ENCODE measurements around the gene TPCN1. TPM values are rescaled to one million over a fixed set of nuclear protein-coding genes. Genes with fewer than 3 reads are reported as not detected.

Gene TPCN1
- total and polyA plus RNA-seq, 2 of the 13 experiments (the other 11 are each of a cell fraction or from before 2014, with no cell fraction given) = 8.0 to 26.8 TPM

DNA sequence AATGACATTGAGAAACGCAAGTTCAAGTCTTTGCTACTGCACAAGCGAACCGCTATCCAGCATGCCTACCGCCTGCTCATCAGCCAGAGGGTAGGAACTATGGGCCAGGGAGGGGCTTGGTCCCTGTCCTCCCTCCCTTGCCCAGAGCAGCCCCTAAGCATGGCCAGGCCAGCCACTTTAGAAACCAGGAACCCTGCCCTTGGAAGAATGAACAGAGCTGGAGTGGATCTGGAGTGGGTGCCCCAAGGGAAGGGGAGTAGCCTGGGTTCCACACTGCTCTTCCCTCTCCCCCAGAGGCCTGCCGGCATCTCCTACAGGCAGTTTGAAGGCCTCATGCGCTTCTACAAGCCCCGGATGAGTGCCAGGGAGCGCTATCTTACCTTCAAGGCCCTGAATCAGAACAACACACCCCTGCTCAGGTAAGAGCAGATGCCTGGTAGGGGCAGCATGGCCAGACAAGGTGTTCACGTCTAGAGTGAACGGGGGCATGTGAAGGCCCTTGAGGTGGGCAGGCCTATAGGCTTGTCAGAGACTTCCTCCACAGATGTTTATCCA is 55.8 kb downstream of the TPCN1 start:
- H3K36me3 ChIP-seq (replicated peaks in 1 of 2; ENCODE audit: control insufficient read depth in 1 of 2, insufficient read depth in 2 of 2, low read length in 2 of 2) = peaks cover 3 to 31% of the 10 kb centered on the region in 2 experiments; a peak in 4 of 5 replicates
- no TSS peak for BruUV-seq (replicated peaks)
- POLR2A ChIA-PET = no interaction called here

More for the DNA sequence above, 55.8 kb downstream of the TPCN1 start:
- TF ChIP-seq ZNF24 (IDR thresholded peaks at IDR 0.05) (no peak), ARID2 (CRISPR knock-in tag; IDR thresholded peaks at IDR 0.05; ENCODE audit: borderline replicate concordance) (no peak), STAT6 (CRISPR knock-in tag; IDR thresholded peaks at IDR 0.05; ENCODE audit: borderline replicate concordance) (no peak), CBX1 (IDR thresholded peaks at IDR 0.05; ENCODE audit: low read depth) (no peak), SIN3A (IDR thresholded peaks at IDR 0.05; ENCODE audit: borderline replicate concordance, low read depth, low read length) (no peak)
- Histone ChIP-seq H3K27ac (ENCODE audit: extremely low read length, insufficient read depth, low read length) (no peak overlapping the region), H3K9ac (ENCODE audit: insufficient read depth, low read depth, low read length) (no peak overlapping the region), H4K20me1 (ENCODE audit: insufficient read depth, low read length) (no peaks in the 10 kb centered on the region), H3K4me3 (replicated peaks in 1 of 3; ENCODE audit: insufficient read depth in 1 of 3, low read depth in 2 of 3, low read length in 3 of 3) (no peak overlapping the region), H3K9me3 (ENCODE audit: low read length) (no peaks in the 10 kb centered on the region), H3K4me2 (ENCODE audit: low read depth, low read length) (no peak overlapping the region), H2AFZ (ENCODE audit: low read length) (no peak overlapping the region), H3K27me3 (ENCODE audit: control insufficient read depth in 1 of 2, insufficient read depth in 2 of 2, low read length in 2 of 2) (no peaks in the 10 kb centered on the region), H3K79me2 (ENCODE audit: insufficient read depth, low read length) (no peaks in the 10 kb centered on the region), H3K4me1 (ENCODE audit: insufficient read depth, low read length) (peaks cover 10% of the 10 kb centered on the region)
- DNase-seq (ENCODE audit: low spot score) (no peak), FAIRE-seq (no peak), ATAC-seq (no peak)
- 98% methylated on average over 8 of the region's 10 CpGs for WGBS (ENCODE audit: low lambda C conversion rate)
- in situ Hi-C loops (cut with HindIII; ENCODE audit: extremely low pct_ligation_motif_present, low pct_unique_long_range_greater_than_20kb) = no loop called here
- intact Hi-C loops (cut with micrococcal nuclease; ENCODE audit: unreplicated experiment) = loop anchor here (10.0 kb wide), 1 partner anchor 82 kb away; no protein-coding TSS in a partner anchor
- CTCF ChIA-PET (ENCODE audit: low intra/inter-chr PET ratio, low total read pairs) = no interaction called here
